H7 (cell line): ENCODE results near the gene HOXA2. TPM values are rescaled to one million over a fixed set of nuclear protein-coding genes. Genes with fewer than 3 reads are reported as not detected.

ENCODE experiments used
- DNase-seq: peaks from one replicate; pipeline ENCODE4 v3.0.0; 2012
- H3K27me3 ChIP-seq: 2 replicates; pipeline ENCODE4 v1.6.0; 2011; ENCODE audit warnings: mild to moderate bottlenecking, low read length; ENCODE audit not compliant: control insufficient read depth, insufficient read depth
- H3K36me3 ChIP-seq: replicated peaks from 2 replicates; pipeline ENCODE4 v1.5.1; 2011; ENCODE audit warnings: low read length; ENCODE audit not compliant: control insufficient read depth, insufficient read depth
- H3K4me3 ChIP-seq: 2 replicates; pipeline ENCODE4 v1.5.1; 2011; ENCODE audit warnings: low read depth, mild to moderate bottlenecking, control low read depth, low read length, moderate library complexity; ENCODE audit not compliant: insufficient read depth
- total RNA-seq: library from RNA; depleted of rRNA; stranded (reverse); fragments of >200 nt; shearing (Covaris generic); gene quantifications from 2 replicates; pipeline ENCODE4 v1.2.3, GENCODE V29; 2014; rRNA removed

Gene HOXA2
- not detected in 2 replicates for total RNA-seq

DNA sequence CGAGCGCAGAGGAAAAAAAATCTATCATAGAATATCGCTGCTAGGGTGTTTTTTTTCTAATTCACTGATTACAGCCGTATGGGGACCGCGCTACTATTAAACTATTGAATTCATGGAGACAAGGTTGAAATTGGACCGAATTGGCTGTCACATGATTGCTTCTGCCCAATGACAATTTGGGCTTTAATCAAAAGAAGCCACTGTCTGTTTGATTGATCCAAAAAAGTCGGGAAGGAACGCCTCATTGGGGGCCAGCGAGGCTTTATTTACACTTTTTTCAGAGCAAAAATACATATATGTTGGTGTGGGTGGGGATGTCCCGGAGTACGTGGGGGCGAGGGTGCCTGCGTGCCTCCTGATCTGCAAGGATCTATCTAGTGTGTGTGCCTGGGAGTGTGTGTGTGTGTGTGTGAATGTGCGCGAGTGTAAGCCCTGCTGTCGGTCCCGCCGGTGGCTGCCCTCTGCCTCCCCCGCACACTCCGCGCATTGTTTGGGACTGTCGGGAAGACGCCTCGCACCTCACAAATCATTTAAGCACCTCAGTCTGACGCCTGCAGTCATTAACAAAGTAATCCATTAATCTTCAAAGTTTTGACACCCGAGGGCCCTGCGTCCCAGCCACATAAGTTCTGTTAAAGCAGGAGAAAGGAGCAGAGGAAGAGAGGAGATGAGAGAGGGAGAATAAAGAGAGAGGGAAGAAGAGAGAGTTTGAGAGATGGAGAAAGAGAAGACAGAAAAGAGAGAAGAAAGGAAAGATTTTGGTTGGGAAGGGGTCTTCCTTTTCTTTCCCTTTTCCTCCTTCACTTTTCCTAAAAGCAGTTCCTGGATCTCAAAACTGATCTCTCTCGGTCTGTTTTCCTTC, at the start of gene HOXA2:
Gene HOXA2, minus strand, starts transcription at position 103 of the 862 bp plus-strand sequence. CDS start 183 bp downstream, outside the sequence.
- DNase-seq = peak; percentile 55
- H3K4me3 ChIP-seq = no peak within 1 kb of the TSS
- peaks cover 100% of the 10 kb centered on the region for H3K27me3 ChIP-seq
- H3K36me3 ChIP-seq = no peaks in the 10 kb centered on the region

DNA sequence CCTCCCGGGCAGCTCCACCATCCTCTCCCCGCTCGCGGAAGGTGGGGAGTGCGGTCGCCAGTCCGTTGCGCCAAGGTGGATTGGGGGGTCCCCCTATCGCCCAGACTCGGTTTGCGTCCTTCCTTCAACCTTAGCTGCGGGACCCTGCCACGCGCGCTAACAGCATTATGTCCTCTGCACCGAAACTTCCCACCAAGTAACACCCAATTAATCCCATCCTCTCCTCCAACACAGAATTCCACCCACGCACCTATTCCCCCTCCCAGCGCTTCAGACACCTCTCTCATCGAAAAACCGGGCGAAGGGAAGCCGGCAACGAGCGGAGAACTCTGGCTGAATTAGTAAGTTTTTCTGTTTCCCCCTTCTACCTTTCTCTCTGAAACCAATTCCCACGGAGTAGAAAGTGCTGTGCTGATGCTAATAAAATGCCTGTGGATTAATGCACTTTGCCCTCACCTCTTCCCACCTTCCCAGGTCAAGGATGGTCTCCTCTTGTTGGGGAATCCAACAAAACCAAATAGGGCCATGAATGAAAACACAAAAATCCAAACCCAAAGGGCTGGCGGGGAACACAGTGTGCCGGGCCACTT, 49.0 kb upstream of the HOXA2 start:
- peak; percentile 79 for DNase-seq
- H3K27me3 ChIP-seq = peaks cover 100% of the 10 kb centered on the region

DNA sequence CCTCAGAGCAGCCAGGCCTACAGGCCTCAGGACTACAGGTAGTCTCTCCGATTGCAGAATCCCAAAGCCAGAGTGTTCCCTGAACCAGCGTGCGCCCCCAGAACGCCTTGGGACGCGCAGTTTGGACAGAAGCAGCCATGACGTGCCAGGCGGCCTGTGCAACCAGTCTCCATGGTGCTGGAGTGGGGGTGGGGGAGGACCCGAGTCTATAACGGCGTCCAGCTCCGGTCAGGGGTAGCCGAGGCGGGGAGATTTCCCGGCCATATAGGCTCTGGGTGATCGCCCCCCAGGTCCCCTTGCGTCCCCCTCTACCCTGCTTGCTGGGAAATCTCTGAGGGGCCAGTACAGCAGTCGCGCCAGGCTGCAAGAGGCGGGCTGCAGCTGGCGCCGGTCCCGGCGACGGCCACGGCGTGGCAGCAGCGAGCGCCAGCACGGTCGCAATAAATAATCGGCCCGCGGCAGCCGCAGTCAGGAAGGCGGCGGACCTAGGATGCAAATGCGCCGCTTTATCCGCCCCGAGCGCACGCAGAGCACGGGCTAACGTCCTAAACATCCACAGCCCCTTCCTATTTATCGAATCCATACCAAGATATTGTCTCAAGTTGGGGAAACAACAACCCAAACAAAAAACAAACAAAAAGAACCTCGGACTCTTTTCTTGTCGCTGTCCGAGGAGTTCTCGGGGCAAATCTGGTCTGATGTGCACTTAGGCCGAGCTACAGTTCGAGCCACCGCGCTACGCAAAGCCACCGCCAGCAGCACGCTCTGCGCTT, 48.3 kb upstream of the HOXA2 start:
- DNase-seq = peak; percentile 97
- Histone ChIP-seq H3K36me3 (no peaks in the 10 kb centered on the region), H3K27me3 (peaks cover 100% of the 10 kb centered on the region)

More for the DNA sequence above, 49.0 kb upstream of the HOXA2 start:
- Histone ChIP-seq H3K4me3 (no peak overlapping the region), H3K36me3 (no peaks in the 10 kb centered on the region)

DNA sequence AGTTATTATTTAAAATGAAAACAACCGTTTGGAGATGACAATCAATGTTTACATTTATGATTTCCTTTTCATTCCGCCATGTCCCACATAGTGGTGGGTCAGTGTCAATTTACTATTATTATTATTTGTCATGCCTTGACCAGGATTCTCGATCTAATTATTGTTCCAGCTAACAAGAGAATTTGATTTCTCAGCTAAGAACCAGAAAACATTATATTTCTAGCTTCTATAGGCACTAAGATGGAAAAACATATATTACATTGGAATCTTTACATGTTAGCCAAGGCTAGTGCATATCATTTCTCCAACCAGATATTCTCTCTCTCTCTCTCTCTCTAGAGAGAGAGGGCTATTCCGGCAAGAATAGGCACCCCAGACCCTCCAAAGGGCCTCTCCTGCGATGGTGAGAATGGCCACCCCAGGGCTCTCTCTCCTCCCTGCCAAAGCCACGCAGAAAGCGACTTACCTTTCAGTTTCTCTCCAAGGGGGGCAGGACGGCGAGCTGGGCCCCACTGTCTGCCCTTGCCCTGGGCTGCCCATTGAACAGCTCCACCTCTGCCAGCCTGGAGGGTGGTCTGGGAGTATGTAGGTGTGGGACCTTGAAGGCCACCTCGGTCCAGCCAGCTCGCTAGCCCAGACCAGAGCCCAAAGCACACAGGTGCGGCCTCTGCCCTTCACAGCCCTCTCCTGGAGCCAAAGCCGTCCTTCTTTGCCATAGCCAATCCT, 47.5 kb upstream of the HOXA2 start:
- peaks cover 100% of the 10 kb centered on the region for H3K27me3 ChIP-seq
- no peak for DNase-seq
- H3K36me3 ChIP-seq = no peaks in the 10 kb centered on the region
- no peak overlapping the region for H3K4me3 ChIP-seq

More for the DNA sequence above, 48.3 kb upstream of the HOXA2 start:
- no peak overlapping the region for H3K4me3 ChIP-seq

DNA sequence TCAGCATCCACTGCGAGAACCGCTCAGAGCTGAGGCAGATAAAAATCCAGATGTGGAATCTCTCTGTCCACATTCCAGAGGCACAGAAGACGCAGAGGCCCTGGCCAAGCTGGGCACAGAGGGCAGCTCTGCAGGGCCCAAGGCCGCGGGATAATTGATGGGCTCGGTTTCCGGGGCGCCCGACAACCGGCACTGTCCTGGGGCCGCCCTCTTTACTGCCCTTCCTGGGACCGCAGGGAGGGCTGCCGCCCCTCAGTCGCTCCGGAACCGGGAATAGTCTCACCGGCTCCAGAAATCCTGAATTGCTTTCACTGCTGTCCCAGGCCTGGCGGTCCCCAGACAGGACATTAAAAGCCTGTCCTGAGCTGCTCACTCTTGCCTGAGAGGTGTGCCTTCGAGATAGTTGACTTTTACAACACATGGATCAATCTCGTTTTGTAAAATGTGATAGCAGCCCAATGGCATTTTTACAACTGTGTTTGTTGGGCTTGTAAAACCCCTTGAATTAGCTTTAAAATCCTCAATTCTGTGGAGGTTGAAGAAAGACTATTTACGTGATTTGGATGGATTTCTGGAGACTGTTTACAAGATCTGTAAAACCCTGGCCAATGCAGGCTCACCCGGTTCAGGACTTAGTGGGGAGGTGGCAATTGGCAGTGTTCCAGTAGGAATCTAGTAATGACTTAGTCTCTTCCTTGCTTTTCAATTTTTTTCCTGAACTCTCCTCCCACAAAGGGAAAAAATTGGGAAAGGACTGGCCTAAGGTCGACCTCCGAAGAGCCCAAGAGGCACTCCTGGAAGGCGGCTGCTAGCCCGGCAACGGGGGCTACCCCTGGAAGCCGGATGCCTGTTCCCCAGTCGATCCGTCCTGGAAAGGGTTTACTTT, 46.5 kb upstream of the HOXA2 start:
- DNase-seq = peak; percentile 55
- H3K36me3 ChIP-seq = no peaks in the 10 kb centered on the region
- peaks cover 100% of the 10 kb centered on the region for H3K27me3 ChIP-seq
- H3K4me3 ChIP-seq = no peak overlapping the region

DNA sequence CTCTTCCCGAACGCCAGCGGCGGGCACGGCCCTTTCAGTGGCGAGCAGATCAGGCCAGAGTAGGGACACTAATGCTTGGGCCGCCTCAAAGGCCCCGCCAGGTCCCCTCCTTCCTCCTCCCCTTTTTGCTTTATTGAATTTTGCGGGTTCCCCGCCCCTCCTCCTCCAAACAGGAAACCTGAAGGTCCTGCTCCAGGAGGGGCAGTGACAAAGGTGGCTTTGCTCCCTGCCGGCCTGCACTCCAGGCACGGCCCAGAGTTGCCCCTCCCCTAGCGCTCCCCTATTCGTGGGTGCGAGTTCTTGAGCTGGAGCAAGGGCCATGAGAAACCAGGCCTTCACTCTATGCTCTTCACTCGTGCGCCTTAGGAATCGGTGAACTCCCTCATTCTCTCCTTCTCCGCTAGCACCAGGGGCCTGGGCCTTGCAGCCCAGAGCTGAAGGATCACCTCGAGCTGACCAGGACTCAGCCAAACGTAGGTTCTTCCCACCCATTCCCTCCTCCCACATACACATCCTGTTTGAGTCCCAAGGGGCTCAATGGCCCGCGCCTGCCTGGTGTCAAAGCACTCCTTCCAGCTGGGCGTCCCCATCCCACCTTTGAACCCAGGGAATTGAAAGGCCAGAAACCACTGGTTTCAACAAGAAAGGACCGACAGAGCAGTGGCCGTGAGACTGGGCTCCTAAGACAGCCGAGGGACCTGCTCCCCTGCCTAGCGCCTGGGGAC, 45.7 kb upstream of the HOXA2 start:
- no peaks in the 10 kb centered on the region for H3K36me3 ChIP-seq
- peaks cover 99% of the 10 kb centered on the region for H3K27me3 ChIP-seq
- DNase-seq = peak; percentile 59
- no peak overlapping the region; the same call in 1 of the 2 replicates for H3K4me3 ChIP-seq

DNA sequence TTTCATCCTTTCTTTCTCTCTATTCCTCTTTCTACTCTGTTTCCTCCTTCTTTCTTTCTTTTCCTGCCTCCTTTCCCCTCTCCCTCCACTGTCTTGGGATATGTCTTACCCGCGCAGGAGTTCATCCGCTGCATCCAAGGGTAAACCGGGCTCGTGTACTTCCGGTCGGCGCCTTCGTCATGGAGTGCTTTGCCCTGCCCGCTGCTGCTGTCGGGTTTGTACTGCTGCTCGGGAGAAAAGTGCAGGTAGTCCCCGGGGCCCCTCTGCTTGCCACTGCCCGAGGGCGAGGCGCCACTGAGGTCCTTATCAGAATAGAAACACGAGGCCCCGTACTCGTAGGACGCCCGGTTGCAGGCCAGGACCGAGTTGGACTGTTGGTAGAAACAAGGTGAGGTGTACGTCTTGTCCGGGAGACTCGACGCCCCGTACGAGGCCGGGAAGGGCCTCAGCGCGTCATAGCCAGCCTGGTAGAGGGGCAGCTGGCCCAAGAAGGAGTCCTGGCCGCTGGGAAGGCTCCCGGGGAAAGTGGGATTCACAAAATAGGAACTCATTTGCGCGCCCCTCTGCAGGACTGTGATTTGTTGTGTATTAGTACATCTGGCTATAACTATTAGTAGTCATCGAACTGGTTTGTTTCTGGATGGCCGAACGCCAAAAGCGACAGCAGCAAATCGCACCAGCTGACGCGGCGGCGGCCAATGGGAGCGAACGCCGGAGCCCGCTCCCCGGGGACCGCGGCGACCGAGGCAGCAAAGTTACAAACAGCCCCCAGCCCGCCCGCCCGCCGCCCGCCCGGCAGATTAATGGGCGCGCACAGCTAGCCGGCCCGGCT, 44.9 kb upstream of the HOXA2 start, which contains the start of gene HOXA6:
Gene HOXA6, minus strand, starts transcription at position 576 of the 832 bp plus-strand sequence. Its CDS starts 25 bp downstream, at position 551.
- Histone ChIP-seq H3K27me3 (peaks cover 99% of the 10 kb centered on the region), H3K4me3 (no peak within 1 kb of the TSS; the same call in 1 of the 2 replicates), H3K36me3 (no peaks in the 10 kb centered on the region)
- DNase-seq = peak; percentile 81

DNA sequence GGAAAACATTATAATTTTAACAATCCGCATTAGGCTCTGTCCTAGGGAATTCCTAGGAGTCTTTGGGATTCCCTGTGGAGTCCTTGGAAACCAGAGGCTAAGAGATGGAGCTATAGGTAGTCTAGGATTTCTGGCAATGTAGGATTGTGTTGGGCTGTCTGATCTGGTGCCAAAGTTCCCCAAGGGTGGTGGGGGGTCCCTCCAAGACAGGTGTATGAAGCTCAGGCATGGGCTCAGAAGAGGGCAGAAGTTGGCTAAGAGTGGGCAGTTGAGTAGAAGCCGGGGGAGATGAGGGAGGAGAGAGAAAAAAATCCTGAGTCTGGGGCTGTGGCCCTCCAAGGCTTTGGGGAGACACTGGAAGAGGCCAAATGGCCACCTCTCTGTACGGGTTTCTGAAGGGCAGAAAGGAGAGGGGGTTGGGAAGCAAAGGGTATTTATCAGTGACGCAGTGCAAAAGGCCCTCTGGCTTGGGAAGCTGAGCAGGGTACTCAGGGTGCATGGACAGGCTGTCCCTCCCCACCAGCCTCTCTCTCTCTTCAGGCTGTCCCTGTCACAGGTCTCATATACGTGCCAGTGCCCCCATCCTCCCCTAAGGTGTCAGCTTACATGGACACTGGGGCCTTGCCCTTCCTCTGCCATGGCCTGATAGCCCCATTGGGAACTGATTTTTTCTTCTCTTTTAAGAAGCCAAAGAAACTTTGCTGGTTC, 44.2 kb upstream of the HOXA2 start:
- H3K27me3 ChIP-seq = peaks cover 99% of the 10 kb centered on the region
- peak; percentile 39 for DNase-seq

DNA sequence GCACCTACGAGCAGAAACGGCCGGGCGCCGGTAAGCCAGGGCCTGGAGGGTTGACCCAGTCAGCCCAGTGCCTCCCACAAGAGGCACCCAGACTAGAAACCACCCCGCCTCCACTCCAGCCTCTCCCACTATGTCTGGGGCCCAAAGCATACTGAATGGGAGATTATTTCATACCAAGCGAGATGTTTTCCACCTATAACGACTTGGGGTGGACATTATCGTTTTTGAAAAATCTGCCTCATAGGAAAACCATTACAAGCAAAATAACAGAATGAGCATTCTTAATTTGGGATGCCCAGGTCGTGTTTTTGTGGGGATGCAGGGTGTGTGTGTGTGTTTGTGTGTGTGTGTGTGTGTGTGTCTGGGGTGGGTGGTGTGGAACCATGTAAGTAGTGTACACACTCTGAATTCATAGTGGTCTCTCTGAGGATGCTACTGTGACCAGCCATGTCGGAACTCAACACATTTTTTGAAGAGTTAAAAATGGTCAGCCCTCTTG, 43.5 kb upstream of the HOXA2 start:
- no peak overlapping the region for H3K4me3 ChIP-seq
- no peaks in the 10 kb centered on the region for H3K36me3 ChIP-seq
- peaks cover 99% of the 10 kb centered on the region for H3K27me3 ChIP-seq
- DNase-seq = peak; percentile 45

More for the DNA sequence above, 44.2 kb upstream of the HOXA2 start:
- Histone ChIP-seq H3K4me3 (no peak overlapping the region), H3K36me3 (no peaks in the 10 kb centered on the region)

DNA sequence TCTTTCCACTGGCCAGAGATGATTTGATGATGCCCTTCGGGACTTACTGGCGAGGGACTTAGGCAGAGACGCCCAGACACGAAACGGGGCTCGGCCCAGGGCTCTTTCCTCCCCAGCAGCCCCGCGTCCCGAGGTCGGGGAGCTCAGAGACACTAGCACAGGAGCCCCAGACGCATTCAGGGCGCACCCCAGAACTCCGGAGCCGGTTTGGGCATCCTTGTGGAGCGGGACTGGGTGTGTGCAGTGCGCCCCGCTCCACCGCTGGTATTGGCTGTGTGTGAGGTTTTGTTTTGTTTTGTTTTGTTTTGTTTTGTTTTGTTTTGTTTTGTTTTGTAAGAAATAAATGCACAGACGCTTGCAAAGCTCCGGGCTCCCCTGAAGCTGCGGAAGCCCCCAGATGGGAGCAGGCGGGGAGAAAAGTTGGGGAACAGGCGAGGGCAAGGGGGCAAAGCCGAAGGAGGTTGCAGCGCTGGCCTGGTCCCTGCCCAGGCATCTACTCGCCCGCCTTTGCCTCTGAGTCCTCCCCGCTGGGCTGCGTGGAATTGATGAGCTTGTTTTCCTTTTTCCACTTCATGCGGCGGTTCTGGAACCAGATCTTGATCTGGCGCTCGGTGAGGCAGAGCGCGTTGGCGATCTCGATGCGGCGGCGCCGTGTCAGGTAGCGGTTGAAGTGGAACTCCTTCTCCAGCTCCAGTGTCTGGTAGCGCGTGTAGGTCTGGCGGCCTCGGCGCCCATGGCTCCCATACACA, 42.9 kb upstream of the HOXA2 start:
- Histone ChIP-seq H3K27me3 (peaks cover 99% of the 10 kb centered on the region), H3K4me3 (no peak overlapping the region), H3K36me3 (no peaks in the 10 kb centered on the region)
- peak; percentile 66 for DNase-seq

DNA sequence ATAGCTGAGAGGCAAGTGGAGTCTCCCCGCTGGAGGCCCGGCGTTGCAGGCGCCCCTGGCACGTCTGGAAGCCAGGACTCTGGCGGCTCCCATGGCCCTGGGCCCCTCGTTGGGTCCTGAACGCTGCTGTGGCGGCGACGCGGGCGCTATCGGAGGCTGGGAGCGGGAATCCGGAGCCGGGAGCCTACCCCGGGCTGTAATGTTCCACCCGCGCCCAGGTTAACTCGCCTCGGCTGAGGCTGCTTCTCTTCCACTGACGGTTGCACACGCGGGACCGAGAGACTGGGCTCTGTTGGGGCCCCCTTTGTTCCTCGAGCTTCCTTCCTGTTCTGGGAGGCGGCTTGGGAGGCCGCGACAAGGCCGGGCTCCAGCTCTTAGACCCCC, 42.3 kb upstream of the HOXA2 start:
- Histone ChIP-seq H3K27me3 (peaks cover 99% of the 10 kb centered on the region), H3K4me3 (no peak overlapping the region), H3K36me3 (no peaks in the 10 kb centered on the region)
- DNase-seq = peak; percentile 76
